IMR-90 (cell line): ENCODE results near the gene LRFN5. TPM values are rescaled to one million over a fixed set of nuclear protein-coding genes. Genes with fewer than 3 reads are reported as not detected.
A peak's percentile ranks its signal among the peaks of the same experiment; 100 is the strongest.

ENCODE experiments used
- ATAC-seq: fragments of 200-7000 bp; cut with Tn5 transposase; 2 replicates; pipeline ENCODE4 v1.9.1; 2020; ENCODE audit warnings: low read depth, mild to moderate bottlenecking, moderate library complexity
- BruUV-seq: library from RNA; stranded (reverse); fragments of 400-500 nt; replicated peaks from 2 replicates; lab custom pipeline; 2021; lab: Mats Ljungman, UMichigan
- CTCF ChIA-PET: fragments of 300-600 bp; formaldehyde crosslinking; extraction: SDS; loops from one replicate; lab custom pipeline; 2021; ENCODE audit warnings: antibody characterized with exemption; lab: Yijun Ruan, JAX
- POLR2A ChIA-PET: fragments of 300-600 bp; sonication (Branson Sonifier 250); formaldehyde crosslinking; loops from one replicate; lab custom pipeline; 2022; ENCODE audit warnings: antibody characterized with exemption; ENCODE audit not compliant: unreplicated experiment; lab: Charles Lee
- DNase-seq: peaks from one replicate; pipeline ENCODE4 v3.0.0; 2013
- H2AFZ ChIP-seq: replicated peaks from 2 replicates; pipeline ENCODE3; 2013; ENCODE audit warnings: low read length, mild to moderate bottlenecking; ENCODE audit not compliant: poor library complexity
- H2AK5ac ChIP-seq: 2 replicates; pipeline ENCODE4 v1.6.1; 2013; ENCODE audit warnings: low read depth, low read length, inconsistent platforms
- H2AK9ac ChIP-seq: replicated peaks from 2 replicates; pipeline ENCODE3; 2013; ENCODE audit warnings: mild to moderate bottlenecking, low read depth, low read length, moderate library complexity; ENCODE audit not compliant: poor library complexity
- H2BK120ac ChIP-seq: 2 replicates; pipeline ENCODE4 v1.6.1; 2013; ENCODE audit warnings: low read depth, low read length, inconsistent platforms
- H2BK15ac ChIP-seq: 3 replicates; pipeline ENCODE4 v1.6.1; 2013; ENCODE audit warnings: low read depth, low read length, inconsistent platforms
- H2BK20ac ChIP-seq: 2 replicates; pipeline ENCODE4 v1.6.1; 2013; ENCODE audit warnings: low read depth, mild to moderate bottlenecking, inconsistent platforms, low read length, moderate library complexity
- H2BK5ac ChIP-seq: 2 replicates; pipeline ENCODE4 v1.6.1; 2013; ENCODE audit warnings: mild to moderate bottlenecking, low read depth, low read length, inconsistent platforms; ENCODE audit not compliant: poor library complexity, severe bottlenecking
- H3K14ac ChIP-seq: replicated peaks from 2 replicates; pipeline ENCODE4 v1.6.1; 2013; ENCODE audit warnings: low read depth, low read length, inconsistent platforms
- H3K18ac ChIP-seq: 2 replicates; pipeline ENCODE4 v1.6.1; 2013; ENCODE audit warnings: low read depth, low read length, control low read depth
- H3K23ac ChIP-seq: 2 replicates; pipeline ENCODE4 v1.6.1; 2013; ENCODE audit warnings: low read depth, low read length, inconsistent platforms
- H3K27ac ChIP-seq: 2 replicates; pipeline ENCODE4 v1.5.1; 2013; ENCODE audit warnings: mild to moderate bottlenecking, control low read depth, low read length; ENCODE audit not compliant: insufficient read depth
- H3K27me3 ChIP-seq: 2 replicates; pipeline ENCODE4 v1.6.1; 2013; ENCODE audit warnings: low read length; ENCODE audit not compliant: control insufficient read depth, insufficient read depth
- H3K36me3 ChIP-seq: 2 replicates; pipeline ENCODE4 v1.6.1; 2013; ENCODE audit warnings: low read length, mixed read lengths; ENCODE audit not compliant: control insufficient read depth, insufficient read depth
- H3K4ac ChIP-seq: 2 replicates; pipeline ENCODE4 v1.6.1; 2013; ENCODE audit warnings: low read depth, low read length, inconsistent platforms
- H3K4me1 ChIP-seq: 2 replicates; pipeline ENCODE4 v1.6.1; 2013; ENCODE audit warnings: low read length, mixed read lengths; ENCODE audit not compliant: control insufficient read depth, insufficient read depth
- H3K4me2 ChIP-seq: 2 replicates; pipeline ENCODE4 v1.6.1; 2013; ENCODE audit warnings: low read depth, mild to moderate bottlenecking, control low read depth, low read length, moderate library complexity
- H3K4me3 ChIP-seq: 2 replicates; pipeline ENCODE4 v1.5.1; 2013; ENCODE audit warnings: low read depth, mild to moderate bottlenecking, control low read depth, low read length, moderate library complexity; ENCODE audit not compliant: insufficient read depth
- H3K56ac ChIP-seq: 2 replicates; pipeline ENCODE4 v1.6.1; 2013; ENCODE audit warnings: low read length, inconsistent platforms; ENCODE audit not compliant: insufficient read depth; ENCODE audit errors: extremely low read depth
- H3K79me1 ChIP-seq, 2 experiments: 2 replicates each; pipeline ENCODE4 v1.6.1; 2013; ENCODE audit warnings: low read length in 2 of 2, inconsistent platforms in 1 of 2, low read depth in 1 of 2
- H3K9ac ChIP-seq: 2 replicates; pipeline ENCODE4 v1.6.1; 2013; ENCODE audit warnings: low read depth, low read length, control low read depth
- H3K9me1 ChIP-seq: 2 replicates; pipeline ENCODE4 v1.6.1; 2013; ENCODE audit warnings: low read length, inconsistent platforms; ENCODE audit not compliant: insufficient read depth
- H3K9me3 ChIP-seq: 2 replicates; pipeline ENCODE4 v1.6.1; 2013; ENCODE audit warnings: low read length; ENCODE audit not compliant: control insufficient read depth, insufficient read depth
- H4K20me1 ChIP-seq: 2 replicates; pipeline ENCODE4 v1.6.1; 2013; ENCODE audit warnings: low read length, inconsistent platforms; ENCODE audit not compliant: insufficient read depth
- H4K5ac ChIP-seq: 2 replicates; pipeline ENCODE4 v1.6.1; 2013; ENCODE audit warnings: mild to moderate bottlenecking, low read depth, low read length, control low read depth
- H4K8ac ChIP-seq, 2 experiments: 2 replicates each; pipeline ENCODE4 v1.6.1; 2013; ENCODE audit warnings: low read depth in 2 of 2, low read length in 2 of 2, control low read depth in 1 of 2, inconsistent platforms in 1 of 2
- H4K91ac ChIP-seq: 2 replicates; pipeline ENCODE4 v1.6.1; 2013; ENCODE audit warnings: low read depth, low read length, inconsistent platforms; ENCODE audit not compliant: insufficient read depth
- BHLHE40 ChIP-seq: fragments of 150-350 bp; IDR thresholded peaks from 2 replicates; pipeline ENCODE4 v1.6.1; 2016; ENCODE audit warnings: mild to moderate bottlenecking, low read depth, low read length
- CEBPB ChIP-seq: IDR thresholded peaks from 2 replicates; pipeline ENCODE4 v1.6.1; 2012; ENCODE audit warnings: low read depth, low read length, improper control_type of control experiment
- CHD1 ChIP-seq: IDR thresholded peaks from 2 replicates; pipeline ENCODE4 v1.6.1; 2012; ENCODE audit warnings: low read depth, low read length, improper control_type of control experiment
- ELK1 ChIP-seq: fragments of 150-350 bp; IDR thresholded peaks from 2 replicates; pipeline ENCODE4 v1.6.1; 2016; ENCODE audit warnings: low read depth, mild to moderate bottlenecking, low read length, moderate library complexity, borderline replicate concordance
- MAZ ChIP-seq: IDR thresholded peaks from 2 replicates; pipeline ENCODE4 v1.6.1; 2012; ENCODE audit warnings: low read depth, mild to moderate bottlenecking, low read length, improper control_type of control experiment, moderate library complexity, borderline replicate concordance
- RCOR1 ChIP-seq: IDR thresholded peaks from 2 replicates; pipeline ENCODE4 v1.6.1; 2012; ENCODE audit warnings: mild to moderate bottlenecking, low read length, improper control_type of control experiment; ENCODE audit not compliant: insufficient replicate concordance
- USF2 ChIP-seq: fragments of 150-350 bp; IDR thresholded peaks from 2 replicates; pipeline ENCODE4 v1.6.1; 2017; ENCODE audit warnings: mild to moderate bottlenecking, antibody characterized with exemption, low read length, low read depth
- WGBS, 2 experiments: methylation state at CpG; one replicate each; pipeline versions ENCODE4 v1.1.5 to v1.1.7; 2013; ENCODE audit warnings: missing lambda C conversion rate in 2 of 2; ENCODE audit not compliant: insufficient read length in 1 of 2; ENCODE audit errors: extremely low coverage in 2 of 2; 5-methylcytosine and 5-hydroxymethylcytosine counted together
- dilution Hi-C: fragments of 300-500 bp; cut with HindIII; formaldehyde crosslinking; loops from one replicate; pipeline ENCODE4 v1.14.3; 2018; ENCODE audit warnings: low sequenced_read_pairs; ENCODE audit not compliant: unreplicated experiment
- in situ Hi-C: fragments of 300-500 bp; cut with MboI; formaldehyde crosslinking; loops from 3 replicates; pipeline ENCODE4 v1.14.3; 2019; ENCODE audit warnings: low sequenced_read_pairs, inconsistent platforms, mixed read lengths
- intact Hi-C: fragments of 100-400 bp; cut with micrococcal nuclease; formaldehyde crosslinking; loops from 2 replicates; pipeline ENCODE4 v1.10.0; 2022
- polyA plus RNA-seq, 3 experiments: library from polyadenylated mRNA; depleted of rRNA; stranded (reverse); fragments of >200 nt; gene quantifications; 2 replicates each; pipeline ENCODE4 v1.2.3, GENCODE V29; 2012; ENCODE audit warnings: low replicate concordance in 1 of 3
- total RNA-seq: library from RNA; depleted of rRNA; stranded (reverse); fragments of >200 nt; gene quantifications from 2 replicates; pipeline ENCODE4 v1.2.3, GENCODE V29; 2012

The LRFN5 gene
- total and polyA plus RNA-seq, 2 of the 4 experiments (the other 2 are of a cell fraction): 1.8 to 3.6 TPM

GRCh38 chr14:41873686-41874317 lies 267.1 kb downstream of the LRFN5 start:
- Histone ChIP-seq H3K4me2 (peak overlapping the region; percentile 35; the same call in 1 of the 2 replicates), H3K79me1 (no peaks in the 10 kb centered on the region), H4K8ac (no peak overlapping the region), H2AK9ac (no peak overlapping the region), H4K5ac (no peak overlapping the region), H3K56ac (no peak overlapping the region), H3K36me3 (no peaks in the 10 kb centered on the region), H2BK120ac (0 out of 2 replicates have a peak overlapping the region, but pooled peaks have one; percentile 15), H3K27ac (no peak overlapping the region), H2BK20ac (no peak overlapping the region), H3K18ac (no peak overlapping the region), H3K4ac (no peak overlapping the region), H3K4me1 (no peaks in the 10 kb centered on the region), H4K20me1 (no peaks in the 10 kb centered on the region), H3K23ac (no peak overlapping the region), H2BK5ac (no peak overlapping the region), H3K4me3 (no peak overlapping the region), H4K91ac (no peak overlapping the region), H2AFZ (no peak overlapping the region), H3K14ac (no peak overlapping the region), H3K9ac (no peak overlapping the region), H2BK15ac (no peak overlapping the region), H3K9me1 (no peaks in the 10 kb centered on the region), H3K9me3 (no peaks in the 10 kb centered on the region), H2AK5ac (no peak overlapping the region), H3K27me3 (no peaks in the 10 kb centered on the region)
- CTCF ChIA-PET: interaction anchor here (0.9 kb wide), 1 partner anchor 12 kb away, joined by 3 read pairs; no protein-coding TSS in a partner anchor
- no CpG with 5 or more reads among the region's 1 CpG for WGBS, 2 experiments
- no peak for TF ChIP-seq USF2
- no peak for TF ChIP-seq MAZ
- no peak for TF ChIP-seq RCOR1
- TF ChIP-seq CHD1: no peak
- TF ChIP-seq BHLHE40: no peak
- no peak for TF ChIP-seq ELK1
- TF ChIP-seq CEBPB: no peak
- in situ Hi-C loops (no loop called here), dilution Hi-C loops (no loop called here), intact Hi-C loops (no loop called here)
- ATAC-seq (peak; percentile 64), DNase-seq (peak; percentile 71)
- no TSS peak for BruUV-seq
- POLR2A ChIA-PET: no interaction called here
